H9 (cell line): Measurements from ENCODE around the gene RMI2. TPM values are rescaled to one million over a fixed set of nuclear protein-coding genes. Genes with fewer than 3 reads are reported as not detected.

ENCODE experiments used
- DNase-seq: peaks from one replicate; pipeline ENCODE4 v3.0.0-alpha.2; 2017
- H2AFZ ChIP-seq: one replicate; pipeline ENCODE4 v1.6.1; 2013; ENCODE audit warnings: mild to moderate bottlenecking, low read length, control low read depth, moderate library complexity
- H2AK5ac ChIP-seq: 2 replicates; pipeline ENCODE4 v1.6.1; 2013; ENCODE audit warnings: low read length, control low read depth, mixed read lengths; ENCODE audit not compliant: insufficient read length
- H2BK120ac ChIP-seq: one replicate; pipeline ENCODE4 v1.6.1; 2013; ENCODE audit warnings: low read depth, mild to moderate bottlenecking, low read length, control low read depth, inconsistent platforms; ENCODE audit not compliant: poor library complexity, severe bottlenecking
- H2BK12ac ChIP-seq: 2 replicates; pipeline ENCODE4 v1.6.1; 2013; ENCODE audit warnings: low read length, control low read depth, mixed read lengths, low read depth; ENCODE audit not compliant: insufficient read length
- H2BK15ac ChIP-seq: 2 replicates; pipeline ENCODE4 v1.6.1; 2013; ENCODE audit warnings: low read depth, low read length, control low read depth
- H2BK20ac ChIP-seq: one replicate; pipeline ENCODE4 v1.6.1; 2013; ENCODE audit warnings: low read depth, mild to moderate bottlenecking, low read length, control low read depth, inconsistent platforms; ENCODE audit not compliant: poor library complexity, severe bottlenecking
- H2BK5ac ChIP-seq: 2 replicates; pipeline ENCODE4 v1.6.1; 2013; ENCODE audit warnings: low read length, control low read depth, mixed read lengths; ENCODE audit not compliant: insufficient read length
- H3K14ac ChIP-seq: 2 replicates; pipeline ENCODE4 v1.6.1; 2013; ENCODE audit warnings: low read length, control low read depth; ENCODE audit not compliant: insufficient read depth
- H3K18ac ChIP-seq: 2 replicates; pipeline ENCODE4 v1.6.1; 2013; ENCODE audit warnings: low read depth, mild to moderate bottlenecking, mixed read lengths, low read length, control low read depth; ENCODE audit not compliant: insufficient read length
- H3K23ac ChIP-seq: 2 replicates; pipeline ENCODE4 v1.6.1; 2013; ENCODE audit warnings: low read length, control low read depth, mixed read lengths, low read depth; ENCODE audit not compliant: insufficient read length
- H3K23me2 ChIP-seq: 2 replicates; pipeline ENCODE4 v1.6.1; 2013; ENCODE audit warnings: low read depth, mild to moderate bottlenecking, mixed read lengths, low read length, control low read depth; ENCODE audit not compliant: insufficient read length, poor library complexity, severe bottlenecking
- H3K27ac ChIP-seq: 2 replicates; pipeline ENCODE4 v1.5.1; 2013; ENCODE audit warnings: low read length, control low read depth, mixed read lengths, low read depth; ENCODE audit not compliant: insufficient read length
- H3K27me3 ChIP-seq: 2 replicates; pipeline ENCODE4 v1.6.1; 2013; ENCODE audit warnings: low read length, control low read depth, inconsistent platforms; ENCODE audit not compliant: insufficient read depth
- H3K4ac ChIP-seq: 2 replicates; pipeline ENCODE4 v1.6.1; 2013; ENCODE audit warnings: low read depth, mild to moderate bottlenecking, control low read depth, inconsistent platforms, low read length, moderate library complexity
- H3K4me1 ChIP-seq: 2 replicates; pipeline ENCODE4 v1.6.1; 2013; ENCODE audit warnings: low read length, control low read depth, inconsistent platforms; ENCODE audit not compliant: insufficient read depth
- H3K4me2 ChIP-seq: 2 replicates; pipeline ENCODE4 v1.6.1; 2013; ENCODE audit warnings: low read length, control low read depth, mixed read lengths; ENCODE audit not compliant: insufficient read length, insufficient read depth
- H3K56ac ChIP-seq: 2 replicates; pipeline ENCODE4 v1.6.1; 2013; ENCODE audit warnings: low read depth, mild to moderate bottlenecking, mixed read lengths, low read length, control low read depth; ENCODE audit not compliant: insufficient read length
- H3K79me1 ChIP-seq: 2 replicates; pipeline ENCODE4 v1.6.1; 2013; ENCODE audit warnings: low read depth, mild to moderate bottlenecking, moderate library complexity, low read length, control low read depth, inconsistent platforms; ENCODE audit not compliant: insufficient read depth, poor library complexity, severe bottlenecking
- H3K79me2 ChIP-seq: 2 replicates; pipeline ENCODE4 v1.6.1; 2013; ENCODE audit warnings: low read length, control low read depth, inconsistent platforms; ENCODE audit not compliant: insufficient read depth
- H3K9ac ChIP-seq: 2 replicates; pipeline ENCODE4 v1.6.1; 2013; ENCODE audit warnings: low read length, control low read depth, mixed read lengths; ENCODE audit not compliant: insufficient read length; ENCODE audit errors: extremely low read depth
- H3K9me3 ChIP-seq: one replicate; pipeline ENCODE4 v1.6.1; 2013; ENCODE audit warnings: low read depth, low read length, inconsistent platforms; ENCODE audit not compliant: control insufficient read depth
- H3T11ph ChIP-seq: one replicate; pipeline ENCODE4 v1.6.1; 2013; ENCODE audit warnings: mild to moderate bottlenecking, low read length, control low read depth, inconsistent platforms
- H4K20me1 ChIP-seq: one replicate; pipeline ENCODE4 v1.6.1; 2013; ENCODE audit not compliant: control insufficient read depth, insufficient read length, insufficient read depth
- H4K5ac ChIP-seq: 2 replicates; pipeline ENCODE4 v1.6.1; 2013; ENCODE audit warnings: low read depth, mild to moderate bottlenecking, mixed read lengths, low read length, control low read depth; ENCODE audit not compliant: insufficient read length
- H4K8ac ChIP-seq: replicated peaks from 2 replicates; pipeline ENCODE4 v1.6.1; 2013; ENCODE audit warnings: low read length, control low read depth, mixed read lengths, low read depth; ENCODE audit not compliant: insufficient read length
- H4K91ac ChIP-seq: 2 replicates; pipeline ENCODE4 v1.6.1; 2013; ENCODE audit warnings: low read depth, mild to moderate bottlenecking, moderate library complexity, mixed read lengths, low read length, control low read depth; ENCODE audit not compliant: insufficient read length
- H3K27ac Mint-ChIP-seq, 3 experiments: 2 replicates in 2 of 3; 3 replicates in 1 of 3; pipeline ENCODE4 v1.8.0; 2020 to 2021; ENCODE audit warnings: mixed read lengths in 3 of 3, mild to moderate bottlenecking in 1 of 3, moderate library complexity in 1 of 3
- H3K27me3 Mint-ChIP-seq: 2 replicates; pipeline ENCODE4 v1.8.0; 2021; ENCODE audit warnings: low read depth, mild to moderate bottlenecking, moderate library complexity, mixed read lengths
- H3K36me3 Mint-ChIP-seq, 3 experiments: 2 replicates in 2 of 3; 3 replicates in 1 of 3; pipeline ENCODE4 v1.8.0; 2020 to 2021; ENCODE audit warnings: low read depth in 3 of 3, mixed read lengths in 3 of 3; ENCODE audit not compliant: insufficient read depth in 1 of 3
- H3K4me1 Mint-ChIP-seq, 2 experiments: 2 replicates each; pipeline ENCODE4 v1.8.0; 2020; ENCODE audit warnings: mixed read lengths in 2 of 2
- H3K4me3 Mint-ChIP-seq, 2 experiments: 2 replicates in 1 of 2; 3 replicates in 1 of 2; pipeline ENCODE4 v1.8.0; 2020 to 2021; ENCODE audit warnings: mild to moderate bottlenecking in 2 of 2, mixed read lengths in 2 of 2, moderate library complexity in 1 of 2
- H3K9me3 Mint-ChIP-seq, 2 experiments: 2 replicates in 1 of 2; 3 replicates in 1 of 2; pipeline ENCODE4 v1.8.0; 2020; ENCODE audit warnings: mild to moderate bottlenecking in 2 of 2, mixed read lengths in 2 of 2, moderate library complexity in 1 of 2
- WGBS: extraction: QIAGEN DNeasy Blood & Tissue Kit; methylation state at CpG from one replicate; pipeline ENCODE4 v1.1.7; 2013; ENCODE audit warnings: missing lambda C conversion rate, low lambda C conversion rate, mixed read lengths; ENCODE audit not compliant: insufficient read length; ENCODE audit errors: extremely low coverage; 5-methylcytosine and 5-hydroxymethylcytosine counted together
- total RNA-seq: library from RNA; stranded (reverse); gene quantifications from 2 replicates; pipeline ENCODE4 v1.2.1, GENCODE V29; 2021
- TF ChIP-seq, protein P1 (sequence below): fragments of 200-600 bp; sonication (generic); conservative IDR thresholded peaks from 3 replicates; pipeline ENCODE4 v1.8.0; 2021; ENCODE audit warnings: antibody characterized with exemption, mild to moderate bottlenecking

The RMI2 gene
- total RNA-seq, 1 experiment from 2014 or later: 57.6 TPM

DNA sequence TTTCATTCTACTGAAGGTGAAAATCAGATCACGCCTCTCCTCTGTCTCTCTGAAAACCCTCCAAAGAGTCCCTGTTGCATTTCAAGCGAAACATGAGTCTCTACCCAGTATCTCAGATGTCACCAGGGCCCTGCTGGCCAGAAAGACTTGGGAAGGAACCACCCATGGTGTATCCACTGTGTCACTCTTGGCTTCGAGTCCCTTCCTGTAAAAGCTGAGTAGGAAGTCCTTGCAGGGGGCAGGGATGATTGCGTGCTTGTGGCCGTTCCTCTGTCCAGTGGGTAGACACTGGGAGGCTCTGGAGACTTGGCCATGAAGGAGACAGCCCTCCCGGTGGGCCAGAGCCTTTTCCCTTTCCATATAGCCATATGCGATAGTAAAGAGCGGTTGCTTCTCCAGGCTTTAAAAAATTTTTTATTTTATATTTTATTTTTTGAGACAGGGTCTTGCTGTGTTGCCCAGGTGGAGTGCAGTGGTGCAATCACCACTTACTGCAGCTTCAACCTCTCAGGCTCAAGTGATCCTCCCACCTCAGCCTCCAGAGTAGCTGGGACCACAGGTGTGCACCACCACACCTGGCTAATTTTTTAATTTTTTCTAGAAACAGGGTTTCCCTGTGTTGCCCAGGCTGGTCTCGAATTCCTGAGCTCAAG is 19.0 kb upstream of the RMI2 start:
- Histone ChIP-seq H4K8ac (no peak overlapping the region), H4K5ac (no peak overlapping the region), H3K4ac (no peak overlapping the region), H3K18ac (no peak overlapping the region), H3K79me2 (no peaks in the 10 kb centered on the region; the same call in 1 of the 2 replicates), H2BK20ac (no peak overlapping the region), H3K4me1 (peaks cover 7% of the 10 kb centered on the region; the same call in 1 of the 2 replicates), H3K27ac (no peak overlapping the region), H2BK12ac (no peak overlapping the region), H2BK120ac (no peak overlapping the region), H3K56ac (no peak overlapping the region), H3K23ac (no peak overlapping the region), H3T11ph (no peak overlapping the region), H3K4me2 (no peak overlapping the region), H3K9ac (no peak overlapping the region), H4K91ac (no peak overlapping the region), H4K20me1 (no peaks in the 10 kb centered on the region), H2AFZ (no peak overlapping the region), H3K79me1 (no peaks in the 10 kb centered on the region), H2BK5ac (no peak overlapping the region), H2BK15ac (no peak overlapping the region), H2AK5ac (no peak overlapping the region), H3K27me3 (no peaks in the 10 kb centered on the region), H3K14ac (no peak overlapping the region), H3K9me3 (no peaks in the 10 kb centered on the region), H3K23me2 (peaks cover 4% of the 10 kb centered on the region)
- TF ChIP-seq, protein P1, sequence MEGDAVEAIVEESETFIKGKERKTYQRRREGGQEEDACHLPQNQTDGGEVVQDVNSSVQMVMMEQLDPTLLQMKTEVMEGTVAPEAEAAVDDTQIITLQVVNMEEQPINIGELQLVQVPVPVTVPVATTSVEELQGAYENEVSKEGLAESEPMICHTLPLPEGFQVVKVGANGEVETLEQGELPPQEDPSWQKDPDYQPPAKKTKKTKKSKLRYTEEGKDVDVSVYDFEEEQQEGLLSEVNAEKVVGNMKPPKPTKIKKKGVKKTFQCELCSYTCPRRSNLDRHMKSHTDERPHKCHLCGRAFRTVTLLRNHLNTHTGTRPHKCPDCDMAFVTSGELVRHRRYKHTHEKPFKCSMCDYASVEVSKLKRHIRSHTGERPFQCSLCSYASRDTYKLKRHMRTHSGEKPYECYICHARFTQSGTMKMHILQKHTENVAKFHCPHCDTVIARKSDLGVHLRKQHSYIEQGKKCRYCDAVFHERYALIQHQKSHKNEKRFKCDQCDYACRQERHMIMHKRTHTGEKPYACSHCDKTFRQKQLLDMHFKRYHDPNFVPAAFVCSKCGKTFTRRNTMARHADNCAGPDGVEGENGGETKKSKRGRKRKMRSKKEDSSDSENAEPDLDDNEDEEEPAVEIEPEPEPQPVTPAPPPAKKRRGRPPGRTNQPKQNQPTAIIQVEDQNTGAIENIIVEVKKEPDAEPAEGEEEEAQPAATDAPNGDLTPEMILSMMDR: no peak
- no peaks in the 10 kb centered on the region for H3K27me3 Mint-ChIP-seq
- peak overlapping the region in 1 of 3 experiments; percentile 98; a peak in 1 of 7 replicates for H3K27ac Mint-ChIP-seq
- no CpG with 5 or more reads among the region's 9 CpGs for WGBS
- DNase-seq: no peak
- H3K9me3 Mint-ChIP-seq: no peaks in the 10 kb centered on the region; a peak in 1 of 5 replicates
- no peak overlapping the region for H3K4me3 Mint-ChIP-seq
- H3K4me1 Mint-ChIP-seq: peaks cover 43 to 46% of the 10 kb centered on the region in 2 experiments
- H3K36me3 Mint-ChIP-seq: peaks cover 0 to 4% (median 0%) of the 10 kb centered on the region in 3 experiments; a peak in 3 of 7 replicates
